ENCODE data around the gene PRPS1.
"Not testable (repeated sequence)": the region's sequence is repeated elsewhere in the genome, so short reads cannot be mapped to it uniquely, and the experiment has no call there.

Gene PRPS1

GRCh38 chrX:107675823-107676555 is 47.7 kb downstream of the PRPS1 start:
- DNase-seq = peak; percentile 46

- DNase-seq = peak; percentile 49
Observed at GRCh38 chrX:107676559-107677378, 48.5 kb downstream of the PRPS1 start.

GRCh38 chrX:107677501-107677901 is 49.2 kb downstream of the PRPS1 start:
- DNase-seq = no peak

GRCh38 chrX:107677909-107678308 is 49.6 kb downstream of the PRPS1 start:
- DNase-seq = no peak

- no peak for DNase-seq
Observed at GRCh38 chrX:107678957-107679740, 50.8 kb downstream of the PRPS1 start.

GRCh38 chrX:107682256-107682655 is 53.9 kb downstream of the PRPS1 start:
- DNase-seq = no peak

- no peak for DNase-seq
Observed at GRCh38 chrX:107683124-107683895, 55.0 kb downstream of the PRPS1 start.

- DNase-seq = no peak
Observed at GRCh38 chrX:107683931-107684330, 55.6 kb downstream of the PRPS1 start.

GRCh38 chrX:107684956-107685385 is 56.7 kb downstream of the PRPS1 start:
- no peak for DNase-seq

GRCh38 chrX:107685586-107685985 is 57.3 kb downstream of the PRPS1 start:
- not testable (repeated sequence) for DNase-seq

- DNase-seq = no peak
Observed at GRCh38 chrX:107686026-107686425, 57.7 kb downstream of the PRPS1 start.

- no peak for DNase-seq
Observed at GRCh38 chrX:107686792-107687191, 58.5 kb downstream of the PRPS1 start.

- DNase-seq = no peak
Observed at GRCh38 chrX:107687445-107687844, 59.1 kb downstream of the PRPS1 start.

GRCh38 chrX:107691024-107691448 is 62.7 kb downstream of the PRPS1 start:
- DNase-seq = no peak

GRCh38 chrX:107699616-107700015 is 71.3 kb downstream of the PRPS1 start:
- DNase-seq = no peak

GRCh38 chrX:107700317-107700774 is 72.0 kb downstream of the PRPS1 start:
- no peak for DNase-seq
